ENCODE results near the gene ZNHIT1.

ZNHIT1 gene

DNA sequence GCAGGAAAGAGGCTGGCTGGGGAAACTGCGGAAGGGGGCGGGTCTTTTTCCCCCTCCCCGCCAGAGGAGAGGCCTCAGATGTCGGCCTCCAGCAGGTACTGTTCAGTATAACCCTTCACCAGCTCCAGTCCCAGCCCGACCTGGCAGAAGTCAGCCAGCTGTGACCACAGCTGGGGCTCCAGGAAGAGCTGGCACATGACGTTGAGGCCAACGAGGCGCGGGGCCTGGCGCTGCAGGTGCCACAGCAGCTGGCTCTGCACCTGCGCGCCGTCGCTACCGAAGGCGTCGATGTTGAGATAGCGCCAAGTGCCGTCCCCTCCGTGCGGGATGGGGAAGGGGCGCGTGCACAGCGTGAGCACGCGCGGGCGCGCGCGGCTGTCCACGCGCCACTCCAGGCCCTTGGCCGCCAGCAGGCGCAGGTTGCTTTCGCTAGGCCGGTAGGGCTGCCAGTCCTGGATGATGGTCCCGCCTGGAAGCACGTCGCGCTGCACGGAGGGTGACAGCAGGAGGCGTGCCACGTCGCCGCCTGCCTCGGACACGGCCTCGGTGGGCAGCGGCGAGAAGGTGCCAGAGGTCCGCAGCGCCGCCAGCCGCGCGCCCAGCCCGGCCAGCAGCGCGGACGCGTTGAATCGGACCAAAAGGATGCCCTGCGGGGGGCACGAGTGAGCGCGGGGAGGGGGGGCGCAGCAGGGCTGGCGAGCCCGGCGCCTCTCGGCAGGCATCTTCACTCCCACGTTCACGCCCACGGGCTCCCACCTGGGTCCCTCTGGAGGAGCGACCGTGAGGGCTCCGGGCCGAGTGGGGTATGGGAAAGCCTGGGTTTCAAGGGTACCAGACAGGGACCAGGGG is 45.7 kb upstream of the ZNHIT1 start:
- H3K4me3 ChIP-seq (ENCODE audit: low read depth, low read length), result no peak overlapping the region
- no peak for TF ChIP-seq CTCF (conservative IDR thresholded peaks at IDR 0.05; ENCODE audit: low read depth, low read length)
- DNase-seq (ENCODE audit: low read depth), result no peak

DNA sequence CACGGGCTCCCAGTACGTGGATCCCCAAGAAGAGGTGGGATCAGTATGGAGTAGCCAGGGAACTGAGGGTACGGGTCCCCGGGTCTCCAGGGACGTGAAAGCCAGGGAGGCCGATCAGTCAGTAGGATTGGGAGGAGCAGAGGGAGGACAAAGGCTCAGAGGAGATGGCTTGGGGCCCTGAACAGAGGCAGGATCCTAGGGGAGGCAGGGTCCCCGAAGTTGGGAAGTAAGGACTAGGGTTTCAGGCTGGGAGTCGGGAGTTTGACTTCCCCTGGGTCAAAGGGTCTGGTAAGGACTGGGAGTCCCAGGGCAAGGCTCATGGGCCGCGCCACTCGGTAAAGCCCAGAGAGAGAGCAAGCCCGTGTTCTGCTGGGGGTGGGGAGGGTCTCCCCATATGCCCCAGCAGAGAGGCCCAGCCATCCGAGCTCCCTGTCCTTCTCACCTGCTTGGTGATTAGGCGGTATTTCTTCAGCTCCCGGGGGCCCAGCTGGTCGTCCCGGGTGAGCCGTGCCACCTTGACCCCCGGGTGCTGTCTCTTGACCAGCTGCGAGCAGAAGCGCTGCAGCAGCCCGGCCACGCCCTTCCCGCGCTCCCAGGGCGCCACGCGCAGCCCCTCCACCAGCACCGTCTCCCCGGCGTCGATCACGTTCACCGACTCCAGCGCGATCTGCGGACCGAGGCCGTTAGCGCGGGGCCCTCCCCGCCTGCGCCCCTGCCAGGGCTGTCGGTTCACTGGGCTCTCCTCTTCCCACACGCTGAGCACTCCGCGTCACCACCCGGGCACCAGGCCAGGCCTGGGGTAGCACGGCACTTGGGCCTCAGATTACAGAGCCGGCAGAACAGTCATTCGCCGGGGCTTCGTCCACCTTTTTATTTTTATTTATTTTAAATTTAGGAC is 44.9 kb upstream of the ZNHIT1 start:
- no peak for TF ChIP-seq CTCF (conservative IDR thresholded peaks at IDR 0.05; ENCODE audit: low read depth, low read length)
- peak; percentile 77 for DNase-seq (ENCODE audit: low read depth)
- peak overlapping the region; percentile 32 for H3K4me3 ChIP-seq (ENCODE audit: low read depth, low read length)

GRCh38 chr7:101173752-101174244 is 44.2 kb upstream of the ZNHIT1 start:
- no peak overlapping the region for H3K4me3 ChIP-seq (ENCODE audit: low read depth, low read length)
- TF ChIP-seq CTCF (conservative IDR thresholded peaks at IDR 0.05; ENCODE audit: low read depth, low read length), result no peak
- peak; percentile 51 for DNase-seq (ENCODE audit: low read depth)

DNA sequence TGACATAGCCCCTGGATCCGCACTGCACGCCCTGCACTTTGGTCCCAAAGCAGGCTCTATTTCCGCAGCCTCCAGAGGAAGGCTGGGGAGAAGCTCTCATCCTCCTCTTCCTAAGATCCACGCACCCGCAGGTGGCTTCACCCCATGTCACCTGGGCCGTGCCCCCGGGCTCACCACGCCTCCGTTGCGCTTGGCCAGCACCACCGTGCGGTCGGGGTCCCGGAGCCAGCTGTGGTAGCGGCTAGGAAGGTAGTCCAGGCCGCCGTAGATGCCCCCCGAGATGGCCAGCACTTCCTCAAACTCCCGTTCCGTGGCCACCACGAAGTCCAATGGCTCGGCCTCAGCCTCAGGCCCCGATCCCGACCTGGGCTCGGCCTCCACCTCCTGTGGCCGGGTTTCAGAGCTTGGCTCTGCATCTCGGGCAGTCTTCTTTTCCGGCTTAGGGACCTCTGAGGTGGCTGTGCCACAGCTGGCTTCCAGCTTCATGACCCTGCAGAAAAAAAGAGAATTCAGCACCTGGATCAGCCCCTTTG is 43.6 kb upstream of the ZNHIT1 start:
- DNase-seq (ENCODE audit: low read depth), result no peak
- no peak for TF ChIP-seq CTCF (conservative IDR thresholded peaks at IDR 0.05; ENCODE audit: low read depth, low read length)
- H3K4me3 ChIP-seq (ENCODE audit: low read depth, low read length), result no peak overlapping the region

DNA sequence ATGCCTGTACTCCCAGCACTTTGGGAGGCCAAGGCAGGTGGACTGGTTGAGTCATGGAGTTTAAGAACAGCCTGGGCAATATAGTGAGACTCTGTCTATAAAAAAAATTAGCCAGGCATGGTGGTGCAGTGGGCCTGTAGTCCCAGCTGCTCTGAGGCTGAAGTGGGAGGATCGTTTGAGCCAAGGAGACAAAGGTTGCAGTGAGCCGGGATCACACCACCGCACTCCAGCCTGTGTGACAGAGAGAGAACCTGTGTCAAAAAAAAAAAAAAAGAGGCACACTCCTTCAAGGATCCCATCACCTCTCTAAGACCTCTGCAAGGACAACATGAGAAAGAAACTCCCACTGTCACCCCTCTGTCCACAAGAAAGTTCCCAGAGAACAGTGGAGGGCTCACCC is 42.3 kb upstream of the ZNHIT1 start:
- DNase-seq (ENCODE audit: low read depth), result no peak
- TF ChIP-seq CTCF (conservative IDR thresholded peaks at IDR 0.05; ENCODE audit: low read depth, low read length), result no peak

DNA sequence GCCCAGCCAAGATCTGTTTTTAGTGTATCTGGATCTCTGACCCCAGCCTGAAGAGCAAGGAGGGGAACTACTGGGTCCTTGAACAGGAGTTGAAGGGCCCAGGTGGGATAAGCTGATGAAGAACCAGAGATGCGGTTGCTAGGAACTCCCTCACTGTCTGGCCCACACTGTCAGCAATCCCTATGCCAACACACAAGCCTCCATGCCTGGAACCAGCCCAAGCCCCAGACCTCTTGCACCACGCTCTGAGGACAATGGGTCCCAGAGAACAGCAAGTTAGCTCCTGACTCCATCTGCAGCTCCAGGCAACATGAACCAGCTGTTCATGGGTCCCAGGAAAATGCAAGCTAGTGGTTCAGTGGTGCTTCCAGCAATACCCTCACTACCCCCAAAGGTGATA is 40.3 kb upstream of the ZNHIT1 start:
- no peak for TF ChIP-seq CTCF (conservative IDR thresholded peaks at IDR 0.05; ENCODE audit: low read depth, low read length)

More for the DNA sequence above, 42.3 kb upstream of the ZNHIT1 start:
- H3K4me3 ChIP-seq (ENCODE audit: low read depth, low read length), result no peak overlapping the region

More for the DNA sequence above, 40.3 kb upstream of the ZNHIT1 start:
- H3K4me3 ChIP-seq (ENCODE audit: low read depth, low read length), result no peak overlapping the region
- DNase-seq (ENCODE audit: low read depth), result no peak

All from choroid plexus epithelial cell (primary cell).